Kidney (tissue), 14 donors: Measurements from ENCODE around the gene CR1. TPM values are rescaled to one million over a fixed set of nuclear protein-coding genes. Genes with fewer than 3 reads are reported as not detected.
"Not testable (repeated sequence)": the region's sequence is repeated elsewhere in the genome, so short reads cannot be mapped to it uniquely, and the experiment has no call there.

Experiments used
- DNase-seq, 5 donors: peaks; one replicate each; pipeline ENCODE4 v3.0.0-alpha.2; 2013 to 2020
- FAIRE-seq: peaks from 2 replicates; lab custom pipeline; 2012; peaks lifted over from hg19 to GRCh38; lab: Jason Lieb, UNC
- H3K27ac ChIP-seq, 2 donors: one replicate each; pipeline ENCODE4 v1.7.0; 2013; ENCODE audit warnings: low read depth in 2 of 2, low read length in 2 of 2, inconsistent platforms in 1 of 2
- H3K27me3 ChIP-seq: one replicate; pipeline ENCODE4 v1.7.1; 2013; ENCODE audit warnings: low read length, inconsistent platforms; ENCODE audit not compliant: control insufficient read depth, insufficient read depth
- H3K36me3 ChIP-seq, 3 donors: one replicate each; pipeline versions ENCODE4 v1.7.0 to v1.7.1; 2013; ENCODE audit warnings: low read length in 3 of 3, control low read depth in 1 of 3, inconsistent platforms in 1 of 3; ENCODE audit not compliant: insufficient read depth in 3 of 3, control insufficient read depth in 2 of 3
- H3K4me1 ChIP-seq, 3 donors: one replicate each; pipeline versions ENCODE4 v1.7.0 to v1.7.1; 2013; ENCODE audit warnings: low read length in 3 of 3, inconsistent platforms in 1 of 3, low read depth in 1 of 3; ENCODE audit not compliant: control insufficient read depth in 2 of 3, insufficient read depth in 2 of 3
- H3K4me3 ChIP-seq, 3 donors: one replicate each; pipeline versions ENCODE4 v1.7.0 to v1.8.1; 2013; ENCODE audit warnings: low read length in 3 of 3, control low read depth in 1 of 3, inconsistent platforms in 1 of 3
- H3K9ac ChIP-seq, 3 donors: one replicate each; pipeline versions ENCODE4 v1.7.0 to v1.7.1; 2013; ENCODE audit warnings: low read length in 3 of 3, control low read depth in 1 of 3, inconsistent platforms in 1 of 3
- H3K9me3 ChIP-seq, 3 donors: one replicate each; pipeline versions ENCODE4 v1.7.0 to v1.7.1; 2013; ENCODE audit warnings: low read length in 3 of 3, control low read depth in 1 of 3, inconsistent platforms in 1 of 3; ENCODE audit not compliant: control insufficient read depth in 2 of 3, insufficient read depth in 1 of 3
- intact Hi-C: fragments of 100-400 bp; cut with DNase I; formaldehyde crosslinking; loops from one replicate; pipeline ENCODE4 v1.11.1; 2022
- polyA plus RNA-seq: library from polyadenylated mRNA; stranded (reverse); fragments of 350-450 nt; fragmentation: Illumina TruSeq; extraction: RNeasy Lipid Tissue Mini Kit (QIAGEN cat#74804); gene quantifications from one replicate; pipeline ENCODE4 v1.2.3, GENCODE V29; 2014; ENCODE audit warnings: low read depth, low replicate concordance; ENCODE audit not compliant: insufficient read depth
- total RNA-seq: library from RNA; stranded (reverse); fragmentation: NEBNext Ultra II Directional; extraction: Animal tissue kit (Norgen Biotek cat#: 25700); gene quantifications from one replicate; pipeline ENCODE4 v1.2.1, GENCODE V29; 2021
- TF ChIP-seq, protein P1 (sequence below): IDR thresholded peaks from 3 replicates; pipeline ENCODE4 v1.5.1; 2012; ENCODE audit warnings: mild to moderate bottlenecking, moderate library complexity, borderline replicate concordance; ENCODE audit not compliant: insufficient read depth; ENCODE audit errors: extremely low read depth
- donor health status: control.
- donor health status: control.
- donor health status: control.
- donor health status: control.
- donor health status: control.
- donor health status: DM: yes; HTN: yes; CAD: no.
- donor health status: Normal renal cell carcinoma (clear cell type).

The CR1 gene
- total and polyA plus RNA-seq, 2 donors from 2014 or later, result 2.6 to 12.2 TPM

- DNase-seq (no peak), FAIRE-seq (no peak)
- no peak overlapping the region for H3K27ac ChIP-seq
- H3K9me3 ChIP-seq, result no peaks in the 10 kb centered on the region
- TF ChIP-seq, protein P1, sequence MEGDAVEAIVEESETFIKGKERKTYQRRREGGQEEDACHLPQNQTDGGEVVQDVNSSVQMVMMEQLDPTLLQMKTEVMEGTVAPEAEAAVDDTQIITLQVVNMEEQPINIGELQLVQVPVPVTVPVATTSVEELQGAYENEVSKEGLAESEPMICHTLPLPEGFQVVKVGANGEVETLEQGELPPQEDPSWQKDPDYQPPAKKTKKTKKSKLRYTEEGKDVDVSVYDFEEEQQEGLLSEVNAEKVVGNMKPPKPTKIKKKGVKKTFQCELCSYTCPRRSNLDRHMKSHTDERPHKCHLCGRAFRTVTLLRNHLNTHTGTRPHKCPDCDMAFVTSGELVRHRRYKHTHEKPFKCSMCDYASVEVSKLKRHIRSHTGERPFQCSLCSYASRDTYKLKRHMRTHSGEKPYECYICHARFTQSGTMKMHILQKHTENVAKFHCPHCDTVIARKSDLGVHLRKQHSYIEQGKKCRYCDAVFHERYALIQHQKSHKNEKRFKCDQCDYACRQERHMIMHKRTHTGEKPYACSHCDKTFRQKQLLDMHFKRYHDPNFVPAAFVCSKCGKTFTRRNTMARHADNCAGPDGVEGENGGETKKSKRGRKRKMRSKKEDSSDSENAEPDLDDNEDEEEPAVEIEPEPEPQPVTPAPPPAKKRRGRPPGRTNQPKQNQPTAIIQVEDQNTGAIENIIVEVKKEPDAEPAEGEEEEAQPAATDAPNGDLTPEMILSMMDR, result no peak
- no peaks in the 10 kb centered on the region for H3K4me1 ChIP-seq
- no peak overlapping the region for H3K4me3 ChIP-seq
- no peaks in the 10 kb centered on the region for H3K27me3 ChIP-seq
- no peaks in the 10 kb centered on the region for H3K36me3 ChIP-seq
- no peak overlapping the region for H3K9ac ChIP-seq
- intact Hi-C loops, result no loop called here
Observed at GRCh38 chr1:207633226-207633625, 137.3 kb downstream of the CR1 start.

- DNase-seq, H3K36me3 ChIP-seq, H3K27ac ChIP-seq, H3K9me3 ChIP-seq, H3K4me1 ChIP-seq, H3K27me3 ChIP-seq, H3K9ac ChIP-seq, intact Hi-C loops, FAIRE-seq, H3K4me3 ChIP-seq: not testable (repeated sequence)
Observed at GRCh38 chr1:207633699-207634289, 137.8 kb downstream of the CR1 start.

- H3K27me3 ChIP-seq, H3K27ac ChIP-seq, H3K4me1 ChIP-seq, H3K9ac ChIP-seq, FAIRE-seq, H3K36me3 ChIP-seq, H3K4me3 ChIP-seq, H3K9me3 ChIP-seq, DNase-seq, intact Hi-C loops: not testable (repeated sequence)
Observed at GRCh38 chr1:207634293-207634692, 138.3 kb downstream of the CR1 start.

- H3K4me3 ChIP-seq, H3K9me3 ChIP-seq, intact Hi-C loops, H3K27me3 ChIP-seq, H3K9ac ChIP-seq, H3K36me3 ChIP-seq, H3K4me1 ChIP-seq, H3K27ac ChIP-seq, DNase-seq, FAIRE-seq: not testable (repeated sequence)
Observed at GRCh38 chr1:207635569-207636186, 139.7 kb downstream of the CR1 start.

DNA sequence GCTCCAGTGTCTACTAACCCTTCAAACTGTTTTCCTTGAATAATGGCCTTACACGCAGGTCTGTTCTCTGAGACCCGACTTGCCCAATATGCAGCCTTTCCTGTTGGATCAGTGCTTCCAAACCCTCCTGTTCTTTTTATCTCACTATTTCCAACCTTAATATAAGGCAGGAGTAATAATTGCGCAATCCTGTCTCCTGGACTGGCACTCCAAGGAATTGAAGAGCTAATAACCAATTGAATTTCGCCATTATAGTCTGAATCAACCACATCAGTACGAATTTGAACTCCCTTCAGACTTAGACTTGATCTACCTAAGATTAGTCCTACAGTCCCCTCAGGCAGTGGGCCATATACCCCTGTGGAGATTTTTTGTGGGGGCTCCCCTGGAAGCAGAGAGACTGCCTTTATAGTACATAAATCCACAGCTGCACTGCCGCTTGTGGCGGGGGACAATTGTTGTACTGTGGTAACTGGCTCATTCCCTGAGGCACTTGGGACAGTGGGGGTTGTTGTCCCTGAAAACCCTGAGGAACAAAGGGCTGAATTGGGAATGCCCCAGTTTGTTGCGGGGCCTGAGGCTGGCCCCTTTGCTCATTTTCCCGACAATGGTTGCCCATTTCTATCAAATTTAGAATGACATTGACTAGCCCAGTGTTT lies 142.7 kb downstream of the CR1 start:
- H3K4me1 ChIP-seq, H3K27ac ChIP-seq, H3K4me3 ChIP-seq, H3K9ac ChIP-seq, H3K9me3 ChIP-seq, DNase-seq, H3K36me3 ChIP-seq, intact Hi-C loops, FAIRE-seq, H3K27me3 ChIP-seq: not testable (repeated sequence)

- H3K9ac ChIP-seq, H3K27ac ChIP-seq, FAIRE-seq, H3K36me3 ChIP-seq, H3K4me1 ChIP-seq, H3K4me3 ChIP-seq, H3K9me3 ChIP-seq, DNase-seq, intact Hi-C loops, H3K27me3 ChIP-seq: not testable (repeated sequence)
Observed at GRCh38 chr1:207639362-207639761, 143.4 kb downstream of the CR1 start.
